Testis (tissue), 3 donors: ENCODE measurements around the gene GCN1. TPM values are rescaled to one million over a fixed set of nuclear protein-coding genes. Genes with fewer than 3 reads are reported as not detected.
A peak's percentile ranks its signal among the peaks of the same experiment; 100 is the strongest.
"Not testable (repeated sequence)": the region's sequence is repeated elsewhere in the genome, so short reads cannot be mapped to it uniquely, and the experiment has no call there.

Experiments used
- DNase-seq: peaks from one replicate; pipeline ENCODE4 v3.0.0-alpha.2; 2019
- H3K27ac ChIP-seq, 2 donors: fragments of 200-600 bp; sonication (generic); one replicate each; pipeline ENCODE4 v1.5.1; 2019
- H3K27me3 ChIP-seq: fragments of 200-600 bp; sonication (generic); one replicate; pipeline ENCODE4 v1.5.1; 2019
- H3K36me3 ChIP-seq: fragments of 200-600 bp; sonication (generic); one replicate; pipeline ENCODE4 v1.5.1; 2017; ENCODE audit warnings: low read depth; ENCODE audit errors: missing control alignments
- H3K4me1 ChIP-seq: fragments of 200-600 bp; sonication (generic); one replicate; pipeline ENCODE4 v1.5.1; 2019
- H3K4me3 ChIP-seq, 2 donors: fragments of 200-600 bp; sonication (generic); one replicate each; pipeline ENCODE4 v1.5.1; 2017 to 2019
- H3K9me3 ChIP-seq: fragments of 200-600 bp; sonication (generic); one replicate; pipeline ENCODE4 v1.5.1; 2017
- CTCF ChIP-seq, 3 experiments: fragments of 450-650 bp in 2 of 3; fragments of 200-600 bp in 1 of 3; sonication (generic) in 1 of 3; IDR thresholded peaks; one replicate each; pipeline ENCODE4 v1.5.1; 2016 to 2019; ENCODE audit warnings: antibody characterized with exemption in 3 of 3, mild to moderate bottlenecking in 2 of 3, moderate library complexity in 1 of 3
- POLR2A ChIP-seq: fragments of 450-650 bp; IDR thresholded peaks from one replicate; pipeline ENCODE4 v1.6.1; 2017; ENCODE audit warnings: antibody characterized with exemption, mild to moderate bottlenecking, moderate library complexity
- WGBS, 2 donors: methylation state at CpG; one replicate each; pipeline ENCODE4 v1.1.5; 2018; 5-methylcytosine and 5-hydroxymethylcytosine counted together
- intact Hi-C: fragments of 100-400 bp; cut with DNase I; formaldehyde crosslinking; loops from one replicate; pipeline ENCODE4 v1.15.1; 2023; ENCODE audit warnings: low total_unique reads
- polyA plus RNA-seq: library from polyadenylated mRNA; stranded (reverse); fragments of 350-450 nt; fragmentation: Illumina TruSeq; extraction: RNeasy Lipid Tissue Mini Kit (QIAGEN cat#74804); gene quantifications from one replicate; pipeline ENCODE4 v1.2.3, GENCODE V29; 2014; ENCODE audit warnings: low read depth, low replicate concordance; ENCODE audit not compliant: insufficient read depth
- total RNA-seq, 2 donors: library from RNA; depleted of rRNA; stranded (reverse); fragments of >200 nt; gene quantifications; one replicate each; pipeline ENCODE4 v1.2.3, GENCODE V29; 2016

GCN1 gene
- total and polyA plus RNA-seq, 3 donors from 2014 or later: 66.3 to 164 (median 104) TPM

DNA sequence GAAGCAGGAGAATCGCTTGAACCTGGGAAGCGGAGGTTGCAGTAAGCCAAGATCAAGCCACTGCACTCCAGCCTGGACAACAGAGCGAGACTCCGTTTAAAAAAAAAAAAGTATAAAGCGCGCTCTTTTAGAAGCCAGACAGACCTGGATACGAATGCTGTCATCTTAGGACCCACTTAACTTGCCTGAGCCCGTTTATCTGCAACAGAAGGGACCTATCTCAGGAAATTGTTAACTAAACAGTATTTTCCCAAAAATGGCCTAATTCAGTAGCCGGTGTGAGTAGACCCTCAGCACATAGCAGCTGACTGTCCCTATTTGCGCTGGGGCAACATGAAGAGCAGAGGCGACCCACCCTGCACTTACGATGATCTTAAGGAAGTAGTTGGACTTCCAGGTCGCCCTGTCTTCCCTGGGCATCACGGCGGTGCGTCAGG is 5.9 kb upstream of the GCN1 start:
- Histone ChIP-seq H3K27me3 (no peaks in the 10 kb centered on the region), H3K4me1 (peaks cover 14% of the 10 kb centered on the region), H3K4me3 (peak overlapping the region; percentile 83), H3K9me3 (no peaks in the 10 kb centered on the region), H3K27ac (peak overlapping the region; percentile 35 to 65), H3K36me3 (no peaks in the 10 kb centered on the region)
- 0 to 4% methylated on average over 13 to 16 of the region's 16 CpGs for WGBS, 2 donors
- intact Hi-C loops: no loop called here
- no peak for DNase-seq
- TF ChIP-seq CTCF (IDR thresholded peaks at IDR 0.05): no peak
- no peak for TF ChIP-seq POLR2A

GRCh38 chr12:120199595-120200306 is 5.2 kb upstream of the GCN1 start:
- Histone ChIP-seq H3K36me3 (no peaks in the 10 kb centered on the region), H3K27ac (peak overlapping the region; percentile 35 to 65), H3K4me1 (peaks cover 19% of the 10 kb centered on the region), H3K9me3 (no peaks in the 10 kb centered on the region), H3K4me3 (peak overlapping the region; percentile 83), H3K27me3 (no peaks in the 10 kb centered on the region)
- TF ChIP-seq CTCF (IDR thresholded peaks at IDR 0.05) (no peak), POLR2A (no peak)
- WGBS, 2 donors: 14 to 22% methylated on average over 12 of the region's 12 CpGs
- intact Hi-C loops: no loop called here
- peak; percentile 30 for DNase-seq

- intact Hi-C loops: no loop called here
- 47 to 63% methylated on average over 7 of the region's 7 CpGs for WGBS, 2 donors
- no peaks in the 10 kb centered on the region for H3K36me3 ChIP-seq
- peaks cover 19% of the 10 kb centered on the region for H3K4me1 ChIP-seq
- DNase-seq: no peak
- H3K27ac ChIP-seq: no peak overlapping the region
- no peaks in the 10 kb centered on the region for H3K27me3 ChIP-seq
- H3K4me3 ChIP-seq: no peak overlapping the region
- TF ChIP-seq POLR2A (no peak), CTCF (IDR thresholded peaks at IDR 0.05) (no peak)
- no peaks in the 10 kb centered on the region for H3K9me3 ChIP-seq
Observed at GRCh38 chr12:120199025-120199424, 4.5 kb upstream of the GCN1 start.

DNA sequence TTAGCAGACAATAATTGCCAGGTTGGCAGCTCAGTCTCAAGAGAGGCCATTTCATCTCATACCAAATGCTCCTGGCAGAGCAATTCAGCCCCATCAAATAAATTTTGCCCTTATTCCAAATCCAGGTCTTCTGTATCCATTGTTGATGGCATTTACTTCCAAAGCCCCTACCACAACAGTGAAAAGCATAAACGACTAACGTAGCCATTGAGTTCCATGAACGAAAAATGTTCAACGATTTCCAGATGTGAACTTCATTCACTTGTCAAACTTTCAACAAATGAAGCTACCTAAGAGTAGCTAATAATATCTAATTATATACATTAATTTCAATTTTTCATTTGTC is 3.0 kb upstream of the GCN1 start:
- H3K4me1 ChIP-seq: peaks cover 24% of the 10 kb centered on the region
- no peaks in the 10 kb centered on the region for H3K36me3 ChIP-seq
- H3K9me3 ChIP-seq: no peaks in the 10 kb centered on the region
- H3K27ac ChIP-seq: no peak overlapping the region
- TF ChIP-seq POLR2A (no peak), CTCF (IDR thresholded peaks at IDR 0.05) (no peak)
- intact Hi-C loops: no loop called here
- H3K4me3 ChIP-seq: no peak overlapping the region
- WGBS, 2 donors: 79% methylated on average over 4 of the region's 4 CpGs
- H3K27me3 ChIP-seq: no peaks in the 10 kb centered on the region
- no peak for DNase-seq

GRCh38 chr12:120196817-120197541 is 2.5 kb upstream of the GCN1 start:
- H3K27me3 ChIP-seq, H3K36me3 ChIP-seq, H3K4me3 ChIP-seq, H3K9me3 ChIP-seq, DNase-seq, H3K27ac ChIP-seq, intact Hi-C loops: not testable (repeated sequence)
- 65 to 75% methylated on average over 7 of the region's 7 CpGs for WGBS, 2 donors
- peaks cover 24% of the 10 kb centered on the region for H3K4me1 ChIP-seq
